NCI-H2227 (cell line): ENCODE measurements around the gene ATG5.
"Not testable (repeated sequence)": the region's sequence is repeated elsewhere in the genome, so short reads cannot be mapped to it uniquely, and the experiment has no call there.

Experiments
- DNase-seq: peaks from one replicate; lab custom pipeline; 2025; ENCODE audit not compliant: unreplicated experiment; lab: John Stamatoyannopoulos, UW

Gene ATG5

DNA sequence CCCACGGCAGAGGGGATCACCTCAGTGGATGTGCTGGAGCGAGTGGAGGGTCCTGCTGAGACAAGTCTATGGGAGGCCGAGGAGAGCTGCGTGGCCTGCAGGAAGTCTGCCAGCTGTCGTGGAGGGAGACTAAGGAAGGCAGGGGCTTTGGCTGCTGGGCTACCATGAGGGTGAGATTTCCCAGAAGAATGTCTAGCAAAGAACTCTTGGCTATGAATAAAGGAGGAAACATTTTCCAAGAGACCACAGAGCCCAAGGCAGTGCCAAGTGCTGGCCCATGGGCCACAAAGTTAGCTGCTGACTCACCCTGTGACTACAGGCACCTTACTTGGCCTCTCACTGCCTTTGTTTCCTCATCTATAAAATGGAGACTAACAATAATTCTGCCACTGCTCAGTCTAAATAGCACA is 166.0 kb downstream of the ATG5 start:
- DNase-seq: no peak

DNA sequence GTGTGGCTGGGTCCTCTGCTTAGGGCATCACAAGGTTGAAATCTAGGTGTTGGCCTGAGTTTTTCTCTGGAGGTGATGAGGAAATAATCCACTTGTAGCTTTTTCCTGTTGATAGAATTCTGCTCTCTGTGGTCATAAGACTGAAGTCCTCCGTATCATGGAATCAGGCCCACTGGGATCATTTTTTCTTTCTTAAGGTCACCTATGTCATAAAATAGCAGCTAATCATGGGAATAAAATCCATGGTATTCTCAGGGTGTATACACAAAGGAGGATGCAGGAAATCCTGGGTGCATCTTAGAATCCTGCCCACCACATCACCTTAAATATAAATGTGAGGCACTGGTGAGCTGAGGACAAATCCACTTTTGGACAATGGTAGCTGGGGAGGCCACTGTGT is 166.7 kb downstream of the ATG5 start:
- no peak for DNase-seq

DNA sequence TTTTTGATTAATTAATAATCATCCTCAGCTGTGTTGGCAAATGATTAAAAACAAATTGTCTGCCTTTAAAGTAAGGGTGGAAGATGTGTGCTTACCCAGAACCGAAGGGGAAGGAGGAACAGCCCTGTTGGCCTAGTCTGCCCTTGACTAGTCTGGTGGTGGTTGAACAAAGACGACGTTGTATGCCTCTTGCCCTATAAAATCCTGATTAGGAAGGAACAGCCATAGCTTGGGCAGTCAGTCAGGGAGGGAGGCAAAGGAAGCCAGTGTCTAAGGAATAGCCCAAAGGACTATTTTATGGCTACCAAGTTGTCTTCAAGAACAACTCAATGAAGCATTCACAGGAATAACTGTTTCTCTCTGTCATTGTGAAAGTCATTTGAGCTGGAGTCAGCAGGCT is 168.7 kb downstream of the ATG5 start:
- DNase-seq: no peak

DNA sequence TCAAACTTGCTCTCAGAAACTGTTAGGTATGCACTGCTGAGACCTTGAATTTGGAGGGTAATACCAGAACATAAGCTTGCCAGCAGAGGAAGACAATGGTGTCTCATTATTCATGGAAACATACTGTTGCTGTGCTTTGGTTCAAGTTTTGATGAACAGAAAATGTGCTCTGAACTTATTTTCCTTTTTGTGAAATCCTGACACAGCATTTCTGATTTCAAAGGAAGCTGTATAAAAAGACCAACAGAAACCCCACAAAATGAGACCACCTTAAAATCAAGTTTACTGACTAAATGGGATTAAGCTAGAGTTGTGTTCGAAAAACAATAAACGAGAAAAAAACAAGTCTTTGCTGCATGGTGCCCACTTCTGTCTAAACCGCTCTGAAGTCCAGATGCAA is 169.1 kb downstream of the ATG5 start:
- no peak for DNase-seq

DNA sequence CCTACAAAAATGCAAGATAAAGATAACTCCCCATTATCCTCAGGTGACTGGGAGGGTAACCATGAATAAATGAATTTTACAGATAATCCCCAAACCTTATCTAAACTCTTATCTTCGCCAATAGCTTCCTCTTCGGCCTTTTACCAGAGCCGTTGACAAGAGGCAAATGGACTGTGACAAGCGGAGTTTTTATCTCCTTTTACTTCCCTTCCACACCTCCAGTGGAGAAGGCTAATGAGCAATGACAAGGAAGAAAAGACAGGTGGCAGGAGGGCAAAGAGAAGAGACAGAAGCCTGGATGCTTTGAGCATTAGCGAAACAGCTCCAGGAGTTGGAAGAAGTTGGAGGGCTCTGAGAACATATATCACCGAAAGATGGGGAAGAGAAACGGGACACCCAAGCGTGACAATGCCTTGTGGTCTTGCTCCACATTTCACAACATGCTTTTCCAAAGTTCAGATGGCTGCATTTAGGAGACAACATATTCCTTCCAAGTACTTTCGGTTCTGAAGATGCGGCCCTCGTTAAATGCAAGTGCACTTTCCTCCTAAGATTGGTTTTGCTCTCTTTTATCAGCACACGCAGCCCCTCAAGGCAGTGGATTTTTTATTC is 170.2 kb downstream of the ATG5 start:
- no peak for DNase-seq

- DNase-seq: no peak
These were observed 171.2 kb downstream of the ATG5 start for GRCh38 chr6:106154326-106154725.

DNA sequence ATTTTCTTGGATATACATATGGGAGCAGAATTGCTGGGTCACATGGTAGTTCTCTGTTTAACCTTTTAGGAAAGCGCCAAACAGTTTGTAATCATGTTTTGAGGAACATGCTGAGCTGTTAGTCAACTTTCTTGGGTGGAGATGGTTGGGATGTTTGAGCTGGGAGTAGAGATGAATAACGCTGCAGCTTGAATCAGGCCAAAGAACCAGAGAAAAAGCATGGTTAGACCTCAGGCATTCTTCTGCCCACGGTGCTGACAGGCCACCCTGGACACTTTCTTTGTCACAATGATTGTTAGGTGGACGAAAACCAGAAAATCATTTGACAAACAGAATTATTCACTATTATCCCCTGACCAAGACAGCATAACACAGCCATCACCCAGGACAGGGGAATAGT is 172.6 kb downstream of the ATG5 start:
- no peak for DNase-seq

DNA sequence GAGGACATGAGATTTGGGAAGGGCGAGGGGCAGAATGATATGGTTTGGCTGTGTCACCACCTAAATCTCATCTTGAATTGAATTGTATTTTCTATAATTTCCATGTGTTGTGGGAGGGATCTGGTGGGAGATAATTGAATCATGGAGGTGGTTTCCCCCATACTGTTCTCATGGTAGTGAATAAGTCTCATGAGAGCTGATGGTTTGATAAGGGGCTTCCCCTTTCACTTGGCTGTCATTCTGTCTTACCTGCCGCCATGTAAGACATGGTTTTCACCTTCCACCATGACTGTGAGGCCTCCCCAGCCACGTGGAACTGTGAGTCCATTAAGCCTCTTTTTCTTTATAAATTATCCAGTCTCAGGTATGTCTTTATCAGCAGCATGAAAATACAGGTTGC is 173.1 kb downstream of the ATG5 start:
- DNase-seq: not testable (repeated sequence)

DNA sequence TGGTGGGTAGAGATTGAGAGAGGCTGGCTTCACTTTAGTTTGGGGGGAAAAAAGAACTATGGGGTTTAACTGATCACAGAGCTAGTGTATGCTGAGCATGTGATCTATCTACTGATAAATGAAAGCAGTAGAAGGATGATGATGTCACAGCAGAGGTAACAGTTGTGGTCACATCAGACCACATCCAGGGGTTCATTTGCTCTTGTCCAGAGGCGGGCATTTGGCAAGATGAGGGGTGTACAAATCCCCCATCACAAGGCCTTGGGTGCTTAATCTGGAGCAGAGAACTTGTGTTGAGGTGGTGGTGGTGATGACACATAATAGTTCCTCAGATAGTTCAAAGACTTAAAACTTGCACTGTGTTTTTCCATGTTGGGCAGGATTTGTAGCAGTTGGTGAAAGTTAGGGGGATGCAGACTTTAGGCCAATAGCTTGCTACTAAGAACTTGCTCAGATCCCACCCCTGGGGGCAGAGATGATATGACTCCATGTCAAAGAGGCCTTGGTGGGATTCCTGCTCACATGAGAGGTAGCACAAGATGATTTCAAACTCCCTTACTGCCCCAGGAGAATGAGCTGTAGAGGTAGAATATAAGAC is 176.0 kb downstream of the ATG5 start:
- DNase-seq: no peak

GRCh38 chr6:106147476-106147875 is 178.1 kb downstream of the ATG5 start:
- DNase-seq: no peak

GRCh38 chr6:106146852-106147351 is 178.7 kb downstream of the ATG5 start:
- DNase-seq: peak; percentile 44

DNA sequence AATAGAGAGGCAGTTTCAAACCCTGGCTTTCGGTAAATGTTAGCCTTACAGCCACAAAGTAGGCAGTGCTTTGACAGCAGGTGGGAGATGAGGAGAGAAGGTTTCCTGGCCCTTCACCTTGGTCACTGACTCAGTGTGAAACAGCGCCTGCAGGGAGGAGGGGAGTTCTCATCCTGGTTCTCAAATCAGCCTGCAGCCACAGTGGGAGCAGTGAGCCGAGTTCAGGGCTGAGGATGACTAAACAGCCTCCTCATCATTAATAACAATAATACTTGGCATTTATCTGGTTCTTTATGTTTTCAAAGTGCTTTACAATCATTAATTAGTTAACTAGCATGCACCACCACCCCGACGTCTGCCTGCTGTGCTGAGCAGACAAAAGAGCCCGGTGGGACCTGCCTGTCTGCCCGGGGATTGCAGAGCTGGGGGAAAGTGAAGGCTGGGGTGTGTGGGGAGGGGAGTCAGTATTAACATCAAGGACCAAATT is 179.8 kb downstream of the ATG5 start:
- DNase-seq: no peak

DNA sequence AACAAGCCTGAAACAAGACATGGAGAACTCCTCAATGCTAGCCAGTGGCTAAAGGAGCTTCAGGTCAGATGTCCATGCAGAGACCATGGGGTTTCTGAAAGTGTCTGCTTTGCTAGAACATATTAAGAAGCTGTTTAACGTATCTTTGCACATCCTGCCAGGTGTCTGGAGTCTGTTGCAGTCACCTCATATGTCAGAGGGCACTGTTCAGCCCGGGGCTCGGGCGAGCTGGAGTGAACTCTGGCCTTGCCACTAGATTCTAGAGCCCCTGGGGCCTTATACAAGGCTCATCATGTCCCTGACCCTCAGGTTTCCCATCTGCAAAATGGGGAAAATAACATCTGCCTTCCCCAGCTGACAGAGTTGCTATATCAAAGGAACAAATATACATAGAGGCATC is 180.4 kb downstream of the ATG5 start:
- no peak for DNase-seq

- DNase-seq: no peak
These were observed 181.9 kb downstream of the ATG5 start for GRCh38 chr6:106143665-106144064.

DNA sequence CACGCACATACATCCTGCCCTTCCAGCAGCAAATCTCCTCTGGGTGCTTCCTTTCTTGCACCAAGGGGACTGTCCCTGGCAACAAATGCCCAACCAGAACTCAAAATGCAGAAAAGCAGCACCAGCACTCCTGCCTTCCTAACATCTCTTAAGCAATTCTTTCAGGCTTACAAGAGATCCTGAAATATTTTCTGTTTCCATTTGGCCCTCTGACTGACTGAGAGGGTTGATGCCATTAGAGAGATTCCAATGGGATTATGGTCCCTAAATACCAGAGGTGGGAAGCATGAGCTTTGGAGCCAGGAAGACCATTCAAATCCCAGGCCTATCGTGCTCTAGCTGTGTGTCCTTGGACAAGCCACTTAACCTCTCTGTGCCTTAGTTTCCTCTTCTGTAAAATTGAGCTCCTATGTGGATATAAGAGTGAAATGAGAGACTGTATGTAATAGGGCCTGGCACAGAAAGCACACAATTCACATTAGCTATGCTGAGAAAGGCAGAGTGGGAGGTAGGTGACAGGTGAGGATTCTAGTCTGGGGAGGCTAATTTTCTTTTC is 182.6 kb downstream of the ATG5 start:
- no peak for DNase-seq

DNA sequence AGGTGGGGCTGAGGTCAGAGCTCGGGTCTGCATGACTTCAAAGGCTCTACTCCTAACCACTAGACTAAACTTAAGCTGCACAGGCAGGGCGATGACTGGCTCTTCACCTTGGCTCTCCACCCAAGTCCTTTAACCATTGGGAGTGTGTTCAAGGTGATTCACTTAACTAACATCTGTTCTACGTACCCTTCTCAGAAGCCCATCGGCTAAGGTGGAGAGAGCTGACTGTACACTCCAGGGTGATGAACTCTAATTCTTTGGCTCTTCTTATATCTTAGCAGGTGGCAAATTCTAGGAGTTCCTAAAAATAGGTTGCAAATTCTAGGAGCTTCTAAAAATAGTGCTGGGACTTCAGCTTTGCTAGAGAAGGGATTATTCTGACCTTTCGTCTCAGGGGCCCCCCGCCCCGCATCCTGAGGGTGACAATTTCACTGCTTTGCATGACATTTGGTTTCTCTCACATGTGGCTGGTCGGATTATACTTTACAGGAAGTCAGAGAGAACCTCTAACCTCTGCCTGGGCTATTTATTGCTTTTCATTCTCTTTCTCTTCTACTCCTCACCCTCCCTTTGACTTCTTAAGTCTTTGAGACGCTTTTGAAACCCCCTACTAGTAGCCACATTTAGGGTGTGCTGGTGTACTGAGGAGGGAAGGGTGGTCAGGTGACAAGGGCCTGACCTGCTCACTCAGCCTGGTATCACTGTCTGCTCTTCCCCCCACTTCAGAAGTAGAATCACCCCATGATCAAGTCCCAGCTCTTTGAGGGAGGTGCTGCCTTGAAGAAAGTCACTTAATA is 183.9 kb downstream of the ATG5 start:
- DNase-seq: no peak

- DNase-seq: no peak
These were observed 187.4 kb downstream of the ATG5 start for GRCh38 chr6:106138151-106138550.

GRCh38 chr6:106136845-106137244 is 188.7 kb downstream of the ATG5 start:
- no peak for DNase-seq

DNA sequence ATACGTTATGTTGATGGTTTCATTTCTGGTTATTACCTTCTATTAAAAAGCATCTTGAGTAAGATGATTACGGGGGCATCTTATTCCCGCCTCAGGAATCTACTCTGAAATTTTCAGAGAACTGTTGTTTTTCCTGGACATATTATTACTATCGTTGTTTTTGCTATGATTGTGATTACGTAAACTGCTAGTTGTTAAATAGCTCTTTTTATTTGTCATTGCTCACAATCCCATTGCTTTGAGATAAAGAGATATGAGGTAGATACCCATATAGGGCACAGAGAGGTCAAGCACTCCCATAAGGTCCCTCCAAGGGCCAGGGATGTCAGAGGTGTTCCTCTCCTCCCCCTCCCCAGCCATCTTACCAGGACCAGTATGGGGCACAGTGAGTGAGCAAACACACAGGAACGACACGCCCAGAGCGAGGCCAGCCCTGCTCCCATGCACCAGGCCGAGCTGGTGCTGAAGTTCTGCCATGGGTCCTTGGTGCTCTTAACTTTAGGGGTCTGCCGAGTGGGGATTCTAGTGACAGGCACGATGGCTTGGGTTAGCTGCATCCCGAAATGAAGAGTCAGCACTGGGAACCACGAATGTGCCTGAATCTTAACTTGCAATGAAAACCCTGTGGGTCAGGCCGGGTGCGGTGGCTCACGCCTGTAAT is 189.5 kb downstream of the ATG5 start:
- no peak for DNase-seq

GRCh38 chr6:106134906-106135634 is 190.5 kb downstream of the ATG5 start:
- DNase-seq: no peak
